HEK293 (cell line): ENCODE data around the gene SLC6A2.

ENCODE experiments used
- CTCF ChIA-PET: fragments of 350-600 bp; formaldehyde crosslinking; extraction: SDS; loops from one replicate; lab custom pipeline; 2021; ENCODE audit warnings: antibody characterized with exemption; lab: Yijun Ruan, JAX
- POLR2A ChIA-PET: fragments of 300-600 bp; formaldehyde crosslinking; extraction: SDS; loops from one replicate; lab custom pipeline; 2020; ENCODE audit warnings: antibody characterized with exemption, inconsistent platforms; lab: Yijun Ruan, JAX
- H3K27ac ChIP-seq: fragments of 200-500 bp; sonication (Bioruptor generic); 2 replicates; pipeline ENCODE4 v1.5.1; 2014; ENCODE audit warnings: low read depth, low read length, control low read depth, inconsistent platforms; ENCODE audit errors: extremely low read depth
- H3K36me3 ChIP-seq, 2 experiments: fragments of 200-500 bp in 1 of 2; sonication (Bioruptor generic) in 1 of 2; 1 replicate in 1 of 2; 2 replicates in 1 of 2; pipeline ENCODE4 v1.5.1; 2014 to 2017; ENCODE audit warnings: inconsistent platforms in 2 of 2, low read length in 2 of 2; ENCODE audit not compliant: control insufficient read depth in 2 of 2, insufficient read depth in 1 of 2
- H3K4me1 ChIP-seq: fragments of 200-500 bp; sonication (Bioruptor generic); 2 replicates; pipeline ENCODE4 v1.5.1; 2014; ENCODE audit warnings: mild to moderate bottlenecking, low read length, inconsistent platforms; ENCODE audit not compliant: control insufficient read depth, insufficient read depth
- H3K4me3 ChIP-seq: 2 replicates; pipeline ENCODE4 v1.5.1; 2011; ENCODE audit warnings: low read depth, mild to moderate bottlenecking, control low read depth, low read length, moderate library complexity
- H3K9me3 ChIP-seq: fragments of 200-500 bp; sonication (Bioruptor generic); 2 replicates; pipeline ENCODE4 v1.5.1; 2014; ENCODE audit warnings: low read depth, low read length, inconsistent platforms; ENCODE audit not compliant: control insufficient read depth, insufficient read depth
- BCL11B ChIP-seq: fragments of 450-650 bp; formaldehyde crosslinking; IDR thresholded peaks from 2 replicates; pipeline ENCODE4 v1.5.1; 2016; ENCODE audit warnings: low read depth, missing biosample characterization, missing genetic modification characterization
- ZNF214 ChIP-seq: fragments of 450-650 bp; formaldehyde crosslinking; IDR thresholded peaks from 2 replicates; pipeline ENCODE4 v1.5.1; 2017; ENCODE audit warnings: missing biosample characterization, mild to moderate bottlenecking, missing genetic modification characterization, borderline replicate concordance
- ZNF529 ChIP-seq: fragments of 450-650 bp; formaldehyde crosslinking; IDR thresholded peaks from 2 replicates; pipeline ENCODE4 v1.5.1; 2017; ENCODE audit warnings: missing genetic modification characterization, missing biosample characterization; ENCODE audit not compliant: insufficient replicate concordance
- ZNF560 ChIP-seq: fragments of 450-650 bp; formaldehyde crosslinking; IDR thresholded peaks from 2 replicates; pipeline ENCODE4 v1.5.1; 2017; ENCODE audit warnings: missing biosample characterization, missing genetic modification characterization, borderline replicate concordance
- ZNF561 ChIP-seq: fragments of 450-650 bp; IDR thresholded peaks from 2 replicates; pipeline ENCODE4 v1.5.1; 2018; ENCODE audit warnings: missing biosample characterization, missing genetic modification characterization, borderline replicate concordance
- ZNF626 ChIP-seq: fragments of 450-650 bp; sonication (Bioruptor Pico); formaldehyde crosslinking; IDR thresholded peaks from 2 replicates; pipeline ENCODE4 v1.5.1; 2018; ENCODE audit warnings: missing biosample characterization, missing genetic modification characterization, inconsistent platforms
- ZNF76 ChIP-seq: fragments of 450-650 bp; formaldehyde crosslinking; IDR thresholded peaks from 2 replicates; pipeline ENCODE4; 2016; ENCODE audit warnings: low read depth, missing biosample characterization, missing genetic modification characterization, borderline replicate concordance
- ZNF830 ChIP-seq: fragments of 450-650 bp; IDR thresholded peaks from 2 replicates; pipeline ENCODE4 v1.5.0; 2018; ENCODE audit warnings: missing biosample characterization, missing genetic modification characterization, low read depth, mild to moderate bottlenecking, moderate library complexity
- TF ChIP-seq, protein P1 (sequence below): fragments of 450-650 bp; formaldehyde crosslinking; IDR thresholded peaks from 2 replicates; pipeline ENCODE4 v1.5.1; 2017; ENCODE audit warnings: missing biosample characterization, missing genetic modification characterization
- TF ChIP-seq, protein P2 (sequence below): fragments of 450-650 bp; formaldehyde crosslinking; conservative IDR thresholded peaks from 2 replicates; pipeline ENCODE4 v1.5.1; 2016; ENCODE audit warnings: low read depth, missing biosample characterization, missing genetic modification characterization
- TF ChIP-seq, protein P3 (sequence below): fragments of 450-650 bp; formaldehyde crosslinking; IDR thresholded peaks from 2 replicates; pipeline ENCODE4 v1.5.1; 2016; ENCODE audit warnings: missing biosample characterization, missing genetic modification characterization
- TF ChIP-seq, protein P4 (sequence below): fragments of 450-650 bp; formaldehyde crosslinking; IDR thresholded peaks from 2 replicates; pipeline ENCODE4 v1.5.0; 2017; ENCODE audit warnings: missing biosample characterization, missing genetic modification characterization, borderline replicate concordance

The SLC6A2 gene

DNA sequence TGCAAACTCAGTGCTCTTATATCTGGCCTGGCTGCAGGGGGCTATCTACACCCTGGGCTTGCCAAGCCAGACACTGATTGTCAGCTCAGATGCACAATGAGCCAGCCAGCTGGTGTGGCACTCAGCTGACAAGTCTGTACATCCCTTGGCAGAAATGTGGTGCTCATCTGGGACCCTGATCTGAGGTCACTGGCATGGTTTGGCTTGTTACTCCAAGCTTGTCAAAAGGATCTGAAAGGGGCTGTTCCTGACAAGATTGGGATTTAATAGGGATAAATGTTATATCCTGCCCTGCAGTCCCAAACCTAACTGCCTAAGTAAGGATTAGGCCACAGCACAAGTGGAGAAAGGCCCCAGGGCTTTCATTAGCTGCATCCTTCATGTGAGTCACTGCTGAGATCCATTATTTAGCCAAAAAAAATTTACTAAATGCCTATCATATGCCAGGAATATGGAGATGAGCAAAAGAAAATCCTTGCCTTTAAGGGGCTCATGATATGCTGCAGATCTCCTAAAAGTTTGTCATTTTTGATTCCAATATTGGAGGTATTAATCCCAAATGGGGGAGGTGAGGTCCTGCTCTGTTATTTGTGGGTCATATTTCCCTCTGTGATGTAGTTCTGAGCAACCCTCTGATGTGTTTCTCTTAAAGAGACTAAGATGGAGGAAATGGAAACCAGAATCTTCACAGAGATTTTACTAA lies 6.3 kb downstream of the SLC6A2 start (continued):
- TF ChIP-seq ZNF76 (tag by site-specific recombination) = no peak
- no peak for TF ChIP-seq ZNF626 (tag by site-specific recombination)
- TF ChIP-seq, protein P1, sequence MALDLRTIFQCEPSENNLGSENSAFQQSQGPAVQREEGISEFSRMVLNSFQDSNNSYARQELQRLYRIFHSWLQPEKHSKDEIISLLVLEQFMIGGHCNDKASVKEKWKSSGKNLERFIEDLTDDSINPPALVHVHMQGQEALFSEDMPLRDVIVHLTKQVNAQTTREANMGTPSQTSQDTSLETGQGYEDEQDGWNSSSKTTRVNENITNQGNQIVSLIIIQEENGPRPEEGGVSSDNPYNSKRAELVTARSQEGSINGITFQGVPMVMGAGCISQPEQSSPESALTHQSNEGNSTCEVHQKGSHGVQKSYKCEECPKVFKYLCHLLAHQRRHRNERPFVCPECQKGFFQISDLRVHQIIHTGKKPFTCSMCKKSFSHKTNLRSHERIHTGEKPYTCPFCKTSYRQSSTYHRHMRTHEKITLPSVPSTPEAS (tag by site-specific recombination) = no peak
- TF ChIP-seq, protein P2, sequence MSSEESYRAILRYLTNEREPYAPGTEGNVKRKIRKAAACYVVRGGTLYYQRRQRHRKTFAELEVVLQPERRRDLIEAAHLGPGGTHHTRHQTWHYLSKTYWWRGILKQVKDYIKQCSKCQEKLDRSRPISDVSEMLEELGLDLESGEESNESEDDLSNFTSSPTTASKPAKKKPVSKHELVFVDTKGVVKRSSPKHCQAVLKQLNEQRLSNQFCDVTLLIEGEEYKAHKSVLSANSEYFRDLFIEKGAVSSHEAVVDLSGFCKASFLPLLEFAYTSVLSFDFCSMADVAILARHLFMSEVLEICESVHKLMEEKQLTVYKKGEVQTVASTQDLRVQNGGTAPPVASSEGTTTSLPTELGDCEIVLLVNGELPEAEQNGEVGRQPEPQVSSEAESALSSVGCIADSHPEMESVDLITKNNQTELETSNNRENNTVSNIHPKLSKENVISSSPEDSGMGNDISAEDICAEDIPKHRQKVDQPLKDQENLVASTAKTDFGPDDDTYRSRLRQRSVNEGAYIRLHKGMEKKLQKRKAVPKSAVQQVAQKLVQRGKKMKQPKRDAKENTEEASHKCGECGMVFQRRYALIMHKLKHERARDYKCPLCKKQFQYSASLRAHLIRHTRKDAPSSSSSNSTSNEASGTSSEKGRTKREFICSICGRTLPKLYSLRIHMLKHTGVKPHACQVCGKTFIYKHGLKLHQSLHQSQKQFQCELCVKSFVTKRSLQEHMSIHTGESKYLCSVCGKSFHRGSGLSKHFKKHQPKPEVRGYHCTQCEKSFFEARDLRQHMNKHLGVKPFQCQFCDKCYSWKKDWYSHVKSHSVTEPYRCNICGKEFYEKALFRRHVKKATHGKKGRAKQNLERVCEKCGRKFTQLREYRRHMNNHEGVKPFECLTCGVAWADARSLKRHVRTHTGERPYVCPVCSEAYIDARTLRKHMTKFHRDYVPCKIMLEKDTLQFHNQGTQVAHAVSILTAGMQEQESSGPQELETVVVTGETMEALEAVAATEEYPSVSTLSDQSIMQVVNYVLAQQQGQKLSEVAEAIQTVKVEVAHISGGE (tag by site-specific recombination) = no peak
- TF ChIP-seq ZNF561 (tag by site-specific recombination) = no peak
- no peak for TF ChIP-seq BCL11B (tag by site-specific recombination)
- TF ChIP-seq ZNF560 (tag by site-specific recombination) = no peak
- TF ChIP-seq ZNF529 (tag by site-specific recombination) = no peak
- TF ChIP-seq, protein P3, sequence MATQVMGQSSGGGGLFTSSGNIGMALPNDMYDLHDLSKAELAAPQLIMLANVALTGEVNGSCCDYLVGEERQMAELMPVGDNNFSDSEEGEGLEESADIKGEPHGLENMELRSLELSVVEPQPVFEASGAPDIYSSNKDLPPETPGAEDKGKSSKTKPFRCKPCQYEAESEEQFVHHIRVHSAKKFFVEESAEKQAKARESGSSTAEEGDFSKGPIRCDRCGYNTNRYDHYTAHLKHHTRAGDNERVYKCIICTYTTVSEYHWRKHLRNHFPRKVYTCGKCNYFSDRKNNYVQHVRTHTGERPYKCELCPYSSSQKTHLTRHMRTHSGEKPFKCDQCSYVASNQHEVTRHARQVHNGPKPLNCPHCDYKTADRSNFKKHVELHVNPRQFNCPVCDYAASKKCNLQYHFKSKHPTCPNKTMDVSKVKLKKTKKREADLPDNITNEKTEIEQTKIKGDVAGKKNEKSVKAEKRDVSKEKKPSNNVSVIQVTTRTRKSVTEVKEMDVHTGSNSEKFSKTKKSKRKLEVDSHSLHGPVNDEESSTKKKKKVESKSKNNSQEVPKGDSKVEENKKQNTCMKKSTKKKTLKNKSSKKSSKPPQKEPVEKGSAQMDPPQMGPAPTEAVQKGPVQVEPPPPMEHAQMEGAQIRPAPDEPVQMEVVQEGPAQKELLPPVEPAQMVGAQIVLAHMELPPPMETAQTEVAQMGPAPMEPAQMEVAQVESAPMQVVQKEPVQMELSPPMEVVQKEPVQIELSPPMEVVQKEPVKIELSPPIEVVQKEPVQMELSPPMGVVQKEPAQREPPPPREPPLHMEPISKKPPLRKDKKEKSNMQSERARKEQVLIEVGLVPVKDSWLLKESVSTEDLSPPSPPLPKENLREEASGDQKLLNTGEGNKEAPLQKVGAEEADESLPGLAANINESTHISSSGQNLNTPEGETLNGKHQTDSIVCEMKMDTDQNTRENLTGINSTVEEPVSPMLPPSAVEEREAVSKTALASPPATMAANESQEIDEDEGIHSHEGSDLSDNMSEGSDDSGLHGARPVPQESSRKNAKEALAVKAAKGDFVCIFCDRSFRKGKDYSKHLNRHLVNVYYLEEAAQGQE = no peak

DNA sequence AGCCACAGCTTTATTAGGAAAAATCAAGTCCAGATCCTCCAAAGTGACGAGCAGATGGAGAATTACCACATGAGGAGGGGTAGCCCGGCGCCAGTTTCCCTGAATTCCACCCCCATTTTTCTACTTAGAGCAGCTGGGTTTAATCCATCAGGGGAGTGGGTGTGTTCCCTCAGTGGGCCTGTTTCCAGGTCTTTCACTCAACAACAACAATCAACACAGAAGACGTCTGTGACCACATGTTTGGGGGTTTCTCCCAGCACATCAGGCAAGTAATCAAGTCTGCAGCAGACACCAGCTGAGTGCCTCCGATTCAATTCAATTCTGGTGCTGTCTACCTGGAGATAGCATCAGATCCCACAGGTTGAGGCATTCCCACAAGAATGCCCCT lies 6.8 kb downstream of the SLC6A2 start:
- CTCF ChIA-PET = interaction anchor here (1.1 kb wide), 1 partner anchor 198 kb away, joined by 5 read pairs; no protein-coding TSS in a partner anchor
- no peaks in the 10 kb centered on the region for H3K36me3 ChIP-seq
- POLR2A ChIA-PET = no interaction called here
- no peaks in the 10 kb centered on the region for H3K9me3 ChIP-seq
- TF ChIP-seq ZNF214 (tag by site-specific recombination) (no peak), ZNF830 (no peak)
- TF ChIP-seq, protein P4, sequence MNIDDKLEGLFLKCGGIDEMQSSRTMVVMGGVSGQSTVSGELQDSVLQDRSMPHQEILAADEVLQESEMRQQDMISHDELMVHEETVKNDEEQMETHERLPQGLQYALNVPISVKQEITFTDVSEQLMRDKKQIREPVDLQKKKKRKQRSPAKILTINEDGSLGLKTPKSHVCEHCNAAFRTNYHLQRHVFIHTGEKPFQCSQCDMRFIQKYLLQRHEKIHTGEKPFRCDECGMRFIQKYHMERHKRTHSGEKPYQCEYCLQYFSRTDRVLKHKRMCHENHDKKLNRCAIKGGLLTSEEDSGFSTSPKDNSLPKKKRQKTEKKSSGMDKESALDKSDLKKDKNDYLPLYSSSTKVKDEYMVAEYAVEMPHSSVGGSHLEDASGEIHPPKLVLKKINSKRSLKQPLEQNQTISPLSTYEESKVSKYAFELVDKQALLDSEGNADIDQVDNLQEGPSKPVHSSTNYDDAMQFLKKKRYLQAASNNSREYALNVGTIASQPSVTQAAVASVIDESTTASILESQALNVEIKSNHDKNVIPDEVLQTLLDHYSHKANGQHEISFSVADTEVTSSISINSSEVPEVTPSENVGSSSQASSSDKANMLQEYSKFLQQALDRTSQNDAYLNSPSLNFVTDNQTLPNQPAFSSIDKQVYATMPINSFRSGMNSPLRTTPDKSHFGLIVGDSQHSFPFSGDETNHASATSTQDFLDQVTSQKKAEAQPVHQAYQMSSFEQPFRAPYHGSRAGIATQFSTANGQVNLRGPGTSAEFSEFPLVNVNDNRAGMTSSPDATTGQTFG (tag by site-specific recombination) = no peak
- no peak overlapping the region for H3K4me3 ChIP-seq
- no peak overlapping the region for H3K27ac ChIP-seq
- H3K4me1 ChIP-seq = no peaks in the 10 kb centered on the region
